ENCODE data around the gene MRPL24.

GRCh38 chr1:156741481-156741983, 644 bp upstream of the MRPL24 start:
- TF ChIP-seq TAF1 (IDR thresholded peaks at IDR 0.05; ENCODE audit: low read depth, low read length) (0 out of 2 replicates have a peak, but pooled peaks have one; percentile 24), POLR2A (IDR thresholded peaks at IDR 0.05; ENCODE audit: low read depth, low read length) (no peak), POLR2AphosphoS5 (IDR thresholded peaks at IDR 0.05; ENCODE audit: low read depth, low read length) (peak; percentile 55; the same call in 1 of the 2 replicates), SPI1 (IDR thresholded peaks at IDR 0.05; ENCODE audit: low read depth, low read length) (no peak), PAX5 (IDR thresholded peaks at IDR 0.05; ENCODE audit: insufficient read depth, low read length, severe bottlenecking) (no peak)
